PC-9 (cell line): ENCODE measurements around the gene DNM3.

Experiments
- EZH2 ChIP-seq: fragments of 200-600 bp; sonication (generic); IDR thresholded peaks from 2 replicates; pipeline ENCODE4 v1.8.0; 2017; ENCODE audit warnings: antibody characterized with exemption, low read depth
- TF ChIP-seq, protein P1 (sequence below): fragments of 200-600 bp; sonication (generic); conservative IDR thresholded peaks from 2 replicates; pipeline ENCODE4 v1.6.1; 2017; ENCODE audit warnings: mixed run types, antibody characterized with exemption, mild to moderate bottlenecking, moderate library complexity

DNA sequence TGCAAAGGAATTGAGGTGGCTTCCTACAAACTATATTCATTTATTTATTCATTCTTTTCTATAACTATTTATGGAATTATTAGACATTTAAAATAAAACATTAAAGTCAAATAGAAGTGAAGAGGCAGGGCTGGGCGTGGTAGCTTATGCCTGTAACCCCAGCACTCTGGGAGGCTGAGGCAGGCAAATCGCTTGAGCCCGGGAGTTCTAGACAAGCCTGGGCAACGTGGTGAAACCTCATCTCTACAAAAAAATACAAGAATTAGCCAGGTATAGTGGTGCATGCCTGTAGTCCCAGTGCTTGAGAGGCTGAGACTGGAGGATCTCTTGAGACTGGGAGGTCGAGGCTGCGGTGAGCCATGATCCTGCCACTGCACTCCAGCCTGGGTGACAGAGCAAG is 23.8 kb downstream of the DNM3 start:
- TF ChIP-seq EZH2 = no peak
- TF ChIP-seq, protein P1, sequence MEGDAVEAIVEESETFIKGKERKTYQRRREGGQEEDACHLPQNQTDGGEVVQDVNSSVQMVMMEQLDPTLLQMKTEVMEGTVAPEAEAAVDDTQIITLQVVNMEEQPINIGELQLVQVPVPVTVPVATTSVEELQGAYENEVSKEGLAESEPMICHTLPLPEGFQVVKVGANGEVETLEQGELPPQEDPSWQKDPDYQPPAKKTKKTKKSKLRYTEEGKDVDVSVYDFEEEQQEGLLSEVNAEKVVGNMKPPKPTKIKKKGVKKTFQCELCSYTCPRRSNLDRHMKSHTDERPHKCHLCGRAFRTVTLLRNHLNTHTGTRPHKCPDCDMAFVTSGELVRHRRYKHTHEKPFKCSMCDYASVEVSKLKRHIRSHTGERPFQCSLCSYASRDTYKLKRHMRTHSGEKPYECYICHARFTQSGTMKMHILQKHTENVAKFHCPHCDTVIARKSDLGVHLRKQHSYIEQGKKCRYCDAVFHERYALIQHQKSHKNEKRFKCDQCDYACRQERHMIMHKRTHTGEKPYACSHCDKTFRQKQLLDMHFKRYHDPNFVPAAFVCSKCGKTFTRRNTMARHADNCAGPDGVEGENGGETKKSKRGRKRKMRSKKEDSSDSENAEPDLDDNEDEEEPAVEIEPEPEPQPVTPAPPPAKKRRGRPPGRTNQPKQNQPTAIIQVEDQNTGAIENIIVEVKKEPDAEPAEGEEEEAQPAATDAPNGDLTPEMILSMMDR = no peak
